HepG2 (cell line): ENCODE measurements around the gene SOCS1. TPM values are rescaled to one million over a fixed set of nuclear protein-coding genes. Genes with fewer than 3 reads are reported as not detected.

Experiments used
- BCLAF1 ChIP-seq: fragments of 450-650 bp; IDR thresholded peaks from 2 replicates; pipeline ENCODE4 v1.6.1; 2017; ENCODE audit warnings: mild to moderate bottlenecking
- BRF2 ChIP-seq: sonication (generic); formaldehyde crosslinking; IDR thresholded peaks from 2 replicates; pipeline ENCODE4 v1.8.1; 2022; ENCODE audit warnings: mild to moderate bottlenecking, missing genetic modification reagents
- ELF4 ChIP-seq: sonication (generic); formaldehyde crosslinking; IDR thresholded peaks from 2 replicates; pipeline ENCODE4 v1.5.0; 2020; ENCODE audit warnings: missing genetic modification reagents, mild to moderate bottlenecking, moderate library complexity, borderline replicate concordance
- ERF ChIP-seq: IDR thresholded peaks from 2 replicates; pipeline ENCODE4 v1.6.1; 2018; ENCODE audit warnings: missing biosample characterization, missing genetic modification reagents
- GTF3A ChIP-seq: sonication (generic); formaldehyde crosslinking; conservative IDR thresholded peaks from 2 replicates; pipeline ENCODE4 v1.4.0; 2020; ENCODE audit warnings: mild to moderate bottlenecking, missing genetic modification reagents
- HOXA3 ChIP-seq: sonication (generic); formaldehyde crosslinking; IDR thresholded peaks from 2 replicates; pipeline ENCODE4 v1.5.0; 2020; ENCODE audit warnings: missing genetic modification reagents
- ISL2 ChIP-seq: sonication (generic); formaldehyde crosslinking; IDR thresholded peaks from 2 replicates; pipeline ENCODE4 v1.5.0; 2020; ENCODE audit warnings: missing genetic modification reagents
- KLF12 ChIP-seq: sonication (generic); formaldehyde crosslinking; IDR thresholded peaks from 2 replicates; pipeline ENCODE4 v1.4.0; 2020; ENCODE audit warnings: missing genetic modification reagents, borderline replicate concordance
- MAFG ChIP-seq: sonication (generic); formaldehyde crosslinking; IDR thresholded peaks from 2 replicates; pipeline ENCODE4 v1.5.1; 2020; ENCODE audit warnings: mild to moderate bottlenecking, missing genetic modification reagents
- MIXL1 ChIP-seq: IDR thresholded peaks from 2 replicates; pipeline ENCODE4 v1.6.1; 2016
- REST ChIP-seq, 2 experiments: IDR thresholded peaks; 2 replicates each; pipeline ENCODE4 v1.6.1; 2011 to 2012; ENCODE audit warnings: low read length in 2 of 2, borderline replicate concordance in 1 of 2, low read depth in 1 of 2, mild to moderate bottlenecking in 1 of 2, moderate library complexity in 1 of 2
- RFXAP ChIP-seq: sonication (generic); formaldehyde crosslinking; IDR thresholded peaks from 2 replicates; pipeline ENCODE4 v1.4.0; 2020; ENCODE audit warnings: missing genetic modification reagents, borderline replicate concordance
- ZBTB38 ChIP-seq: sonication (generic); formaldehyde crosslinking; IDR thresholded peaks from 2 replicates; pipeline ENCODE4 v1.5.1; 2020; ENCODE audit warnings: mild to moderate bottlenecking, missing genetic modification reagents
- ZBTB7B ChIP-seq: sonication (generic); formaldehyde crosslinking; IDR thresholded peaks from 2 replicates; pipeline ENCODE4 v1.4.0; 2020; ENCODE audit warnings: missing genetic modification reagents
- ZFP36 ChIP-seq: fragments of 150-350 bp; IDR thresholded peaks from 2 replicates; pipeline ENCODE4 v1.6.1; 2018; ENCODE audit warnings: borderline replicate concordance, low read length, low read depth; ENCODE audit not compliant: partially characterized antibody
- ZKSCAN5 ChIP-seq: sonication (generic); formaldehyde crosslinking; IDR thresholded peaks from 2 replicates; pipeline ENCODE4 v1.5.1; 2020; ENCODE audit warnings: mild to moderate bottlenecking, missing genetic modification reagents
- ZMYM4 ChIP-seq: sonication (generic); formaldehyde crosslinking; IDR thresholded peaks from 2 replicates; pipeline ENCODE4 v1.8.1; 2023; ENCODE audit warnings: mild to moderate bottlenecking, missing genetic modification reagents
- ZNF235 ChIP-seq: sonication (generic); formaldehyde crosslinking; IDR thresholded peaks from 2 replicates; pipeline ENCODE4 v1.8.1; 2023; ENCODE audit warnings: mild to moderate bottlenecking, missing genetic modification reagents, borderline replicate concordance
- ZNF264 ChIP-seq: sonication (generic); formaldehyde crosslinking; IDR thresholded peaks from 2 replicates; pipeline ENCODE4 v1.4.0; 2020; ENCODE audit warnings: missing genetic modification reagents
- ZNF30 ChIP-seq: sonication (generic); formaldehyde crosslinking; IDR thresholded peaks from 2 replicates; pipeline ENCODE4 v1.5.0; 2020; ENCODE audit warnings: mild to moderate bottlenecking, missing genetic modification reagents
- ZNF788 ChIP-seq: sonication (generic); formaldehyde crosslinking; IDR thresholded peaks from 2 replicates; pipeline ENCODE4 v1.5.0; 2020; ENCODE audit warnings: mild to moderate bottlenecking, missing genetic modification reagents, borderline replicate concordance
- ZNF878 ChIP-seq: sonication (generic); formaldehyde crosslinking; IDR thresholded peaks from 2 replicates; pipeline ENCODE4 v1.8.1; 2023; ENCODE audit warnings: mild to moderate bottlenecking, missing genetic modification reagents, moderate library complexity
- ZNF891 ChIP-seq: sonication (generic); formaldehyde crosslinking; IDR thresholded peaks from 2 replicates; pipeline ENCODE4 v1.5.0; 2020; ENCODE audit warnings: mild to moderate bottlenecking, missing genetic modification reagents
- polyA plus RNA-seq, 8 experiments: library from polyadenylated mRNA; depleted of rRNA in 3 of 8; stranded (reverse) in 7 of 8; unstranded in 1 of 8; fragments of >200 nt; fragmentation: Illumina TruSeq in 4 of 8; extraction: Trizol in 4 of 8; gene quantifications; 2 replicates each; pipeline versions ENCODE4 v1.2.1 to v1.2.3, GENCODE V29; 2011 to 2016; ENCODE audit warnings: low read depth in 4 of 8, missing spikeins in 1 of 8, mixed read lengths in 1 of 8; ENCODE audit not compliant: insufficient read depth in 1 of 8
- total RNA-seq, 5 experiments: library from RNA; depleted of rRNA; stranded (reverse); fragments of >200 nt; fragmentation: Illumina TruSeq; extraction: Trizol; gene quantifications; 2 replicates each; pipeline ENCODE4 v1.2.3, GENCODE V29; 2016; ENCODE audit warnings: low read depth in 1 of 5

Gene SOCS1
- total and polyA plus RNA-seq, 2 of the 13 experiments (the other 11 are each of a cell fraction or from before 2014, with no cell fraction given): 5.3 to 6.3 TPM

GRCh38 chr16:11296706-11297491 is 40.9 kb upstream of the SOCS1 start (continued):
- TF ChIP-seq GTF3A (0 out of 2 replicates have a peak, but pooled peaks have one; percentile 50), ZNF235 (CRISPR knock-in tag) (no peak), ZBTB7B (CRISPR knock-in tag) (peak; percentile 80), ELF4 (CRISPR knock-in tag) (no peak), ZFP36 (no peak), KLF12 (CRISPR knock-in tag) (peak; percentile 78; the same call in 1 of the 2 replicates), BCLAF1 (no peak), ZNF788 (no peak; the same call in 1 of the 2 replicates), ZKSCAN5 (CRISPR knock-in tag) (no peak), ERF (peak; percentile 80), ISL2 (CRISPR knock-in tag) (no peak), MAFG (CRISPR knock-in tag) (no peak), ZNF891 (CRISPR knock-in tag) (no peak; the same call in 1 of the 2 replicates), MIXL1 (CRISPR knock-in tag) (peak; percentile 70), ZNF878 (CRISPR knock-in tag) (peak; percentile 89), ZNF30 (no peak), ZNF264 (CRISPR knock-in tag) (peak; percentile 52; the same call in 1 of the 2 replicates), ZBTB38 (CRISPR knock-in tag) (no peak), ZMYM4 (peak; percentile 58; the same call in 1 of the 2 replicates), RFXAP (CRISPR knock-in tag) (peak; percentile 73; the same call in 1 of the 2 replicates), BRF2 (CRISPR knock-in tag) (no peak), HOXA3 (CRISPR knock-in tag) (no peak; the same call in 1 of the 2 replicates), REST (IDR thresholded peaks at IDR 0.05; ENCODE audit: borderline replicate concordance in 1 of 2, low read depth in 1 of 2, low read length in 2 of 2) (no peak; a peak in 1 of 4 replicates)
